GM23338 (cell line): Measurements from ENCODE around the gene ANKK1. TPM values are rescaled to one million over a fixed set of nuclear protein-coding genes. Genes with fewer than 3 reads are reported as not detected.

Source experiments
- ATAC-seq: fragments of 200-7000 bp; cut with Tn5 transposase; 3 replicates; pipeline ENCODE4 v1.9.1; 2020
- DNase-seq: peaks from one replicate; pipeline ENCODE4 v3.0.0-alpha.2; 2015; ENCODE audit warnings: low spot score
- H2AFZ ChIP-seq: fragments of 200-600 bp; sonication (generic); 2 replicates; pipeline ENCODE4 v1.8.0; 2016; ENCODE audit warnings: antibody characterized with exemption, mild to moderate bottlenecking, moderate library complexity
- H3F3A ChIP-seq: fragments of 200-600 bp; sonication (generic); replicated peaks from 2 replicates; pipeline ENCODE4 v1.8.0; 2017; ENCODE audit warnings: antibody characterized with exemption, mixed run types, low read depth
- H3K27ac ChIP-seq: fragments of 200-600 bp; sonication (generic); 2 replicates; pipeline ENCODE4 v1.6.1; 2016; ENCODE audit warnings: low read depth
- H3K27me3 ChIP-seq: fragments of 200-600 bp; sonication (generic); 2 replicates; pipeline ENCODE4 v1.8.0; 2016; ENCODE audit warnings: mild to moderate bottlenecking, mixed run types, moderate library complexity; ENCODE audit not compliant: insufficient read depth
- H3K36me3 ChIP-seq: fragments of 200-600 bp; sonication (generic); 2 replicates; pipeline ENCODE4 v1.8.0; 2016; ENCODE audit warnings: mild to moderate bottlenecking; ENCODE audit not compliant: insufficient read depth
- H3K4me1 ChIP-seq: fragments of 200-600 bp; sonication (generic); 2 replicates; pipeline ENCODE4 v1.8.0; 2016; ENCODE audit warnings: mild to moderate bottlenecking, moderate library complexity; ENCODE audit not compliant: insufficient read depth
- H3K4me2 ChIP-seq: fragments of 200-600 bp; sonication (generic); 2 replicates; pipeline ENCODE4 v1.7.1; 2017; ENCODE audit warnings: mixed run types
- H3K4me3 ChIP-seq: fragments of 200-600 bp; sonication (generic); 2 replicates; pipeline ENCODE4 v1.6.1; 2016; ENCODE audit warnings: mixed run types
- H3K79me2 ChIP-seq: fragments of 200-600 bp; sonication (generic); replicated peaks from 2 replicates; pipeline ENCODE4 v1.8.0; 2017; ENCODE audit warnings: mild to moderate bottlenecking; ENCODE audit not compliant: insufficient read depth
- H3K9me2 ChIP-seq: fragments of 200-600 bp; sonication (generic); 2 replicates; pipeline ENCODE4 v1.8.0; 2017; ENCODE audit not compliant: insufficient read depth
- H4K20me1 ChIP-seq: fragments of 200-600 bp; sonication (generic); replicated peaks from 2 replicates; pipeline ENCODE4 v1.8.0; 2017; ENCODE audit warnings: mild to moderate bottlenecking; ENCODE audit not compliant: insufficient read depth
- H3K27ac Mint-ChIP-seq: 2 replicates; pipeline ENCODE4 v1.8.0; 2020; ENCODE audit warnings: inconsistent platforms, mild to moderate bottlenecking, moderate library complexity, mixed read lengths
- H3K27me3 Mint-ChIP-seq: 3 replicates; pipeline ENCODE4 v1.8.0; 2022; ENCODE audit warnings: low read depth, mild to moderate bottlenecking, moderate library complexity, mixed read lengths, inconsistent platforms; ENCODE audit not compliant: insufficient read depth, poor library complexity
- H3K36me3 Mint-ChIP-seq: 3 replicates; pipeline ENCODE4 v1.8.0; 2021; ENCODE audit warnings: low read depth, mild to moderate bottlenecking, inconsistent platforms, moderate library complexity, mixed read lengths
- H3K4me1 Mint-ChIP-seq: 3 replicates; pipeline ENCODE4 v1.8.0; 2020; ENCODE audit warnings: mild to moderate bottlenecking, inconsistent platforms, mixed read lengths
- H3K4me3 Mint-ChIP-seq: 3 replicates; pipeline ENCODE4 v1.8.0; 2021; ENCODE audit warnings: moderate library complexity, mild to moderate bottlenecking, inconsistent platforms, mixed read lengths
- H3K9me3 Mint-ChIP-seq: 3 replicates; pipeline ENCODE4 v1.8.0; 2020; ENCODE audit warnings: moderate library complexity, mild to moderate bottlenecking, inconsistent platforms, mixed read lengths
- ETS1 ChIP-seq: IDR thresholded peaks from 2 replicates; pipeline ENCODE4 v1.6.1; 2016; ENCODE audit warnings: antibody characterized with exemption
- EZH2phosphoT487 ChIP-seq: fragments of 200-600 bp; sonication (generic); IDR thresholded peaks from one replicate; pipeline ENCODE4 v1.8.1; 2018; ENCODE audit warnings: antibody characterized with exemption; ENCODE audit not compliant: unreplicated experiment
- JUNB ChIP-seq: IDR thresholded peaks from one replicate; pipeline ENCODE4 v1.6.1; 2016; ENCODE audit warnings: antibody characterized with exemption; ENCODE audit not compliant: unreplicated experiment
- NANOG ChIP-seq: IDR thresholded peaks from 2 replicates; pipeline ENCODE4 v1.6.1; 2016; ENCODE audit warnings: antibody characterized with exemption, borderline replicate concordance
- ZNF331 ChIP-seq: fragments of 250-450 bp; sonication (Bioruptor Pico); IDR thresholded peaks from 2 replicates; pipeline ENCODE4 v1.5.0; 2020; ENCODE audit warnings: low read depth, mild to moderate bottlenecking, moderate library complexity
- polyA plus RNA-seq: library from polyadenylated mRNA; unstranded; fragments of >200 nt; fragmentation: Nextera tagmentation; extraction: Ambion mirVana; gene quantifications from 2 replicates; pipeline ENCODE4 v1.2.1, GENCODE V29; 2016
- total RNA-seq: library from RNA; depleted of rRNA; stranded (reverse); fragments of >200 nt; shearing (Covaris generic); gene quantifications from 2 replicates; pipeline ENCODE4 v1.2.3, GENCODE V29; 2014
- TF ChIP-seq, protein P1 (sequence below): IDR thresholded peaks from one replicate; pipeline ENCODE4 v1.6.1; 2018; ENCODE audit warnings: antibody characterized with exemption; ENCODE audit not compliant: unreplicated experiment
- TF ChIP-seq, protein P2 (sequence below), 2 experiments: fragments of 200-600 bp in 1 of 2; sonication (generic) in 1 of 2; conservative IDR thresholded peaks; 2 replicates each; pipeline versions ENCODE4 v1.5.1 to v1.6.1; 2016 to 2017; ENCODE audit warnings: antibody characterized with exemption in 2 of 2, low read depth in 2 of 2, mild to moderate bottlenecking in 2 of 2, moderate library complexity in 1 of 2

Gene ANKK1
- total and polyA plus RNA-seq, 2 experiments from 2014 or later = 0.08 to 0.14 TPM

GRCh38 chr11:113356203-113356602 lies 31.4 kb upstream of the ANKK1 start (continued):
- no peak for TF ChIP-seq ETS1
- TF ChIP-seq JUNB = no peak
- TF ChIP-seq ZNF331 (CRISPR knock-in tag) = no peak
- TF ChIP-seq EZH2phosphoT487 = no peak
- no peak for TF ChIP-seq NANOG

DNA sequence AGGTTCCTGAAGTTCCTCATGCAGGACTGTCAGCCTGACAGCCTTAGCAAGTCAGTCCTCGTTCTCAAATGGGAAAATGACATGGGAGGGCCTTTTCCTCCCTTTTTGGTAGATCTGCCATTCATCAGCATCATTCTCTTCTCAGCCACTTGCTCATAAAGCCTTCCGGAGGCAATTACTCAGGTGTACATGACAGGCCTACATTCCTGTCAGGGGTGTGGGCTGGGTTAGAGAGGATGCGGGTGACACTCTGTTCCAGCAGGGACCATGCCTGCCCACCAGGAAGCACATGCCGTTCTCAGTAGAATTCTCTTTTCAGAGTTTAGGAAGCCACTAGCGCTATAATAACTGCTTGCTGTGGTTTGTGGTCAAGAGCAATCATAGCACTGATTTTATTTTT lies 24.2 kb upstream of the ANKK1 start:
- no peaks in the 10 kb centered on the region for H3K4me1 ChIP-seq
- H3K27me3 ChIP-seq = no peaks in the 10 kb centered on the region
- ATAC-seq (no peak), DNase-seq (no peak)
- H3K9me2 ChIP-seq = peaks cover 5% of the 10 kb centered on the region; the same call in 1 of the 2 replicates
- no peaks in the 10 kb centered on the region for H4K20me1 ChIP-seq
- H2AFZ ChIP-seq = no peak overlapping the region
- no peaks in the 10 kb centered on the region for H3K27me3 Mint-ChIP-seq
- no peak overlapping the region for H3K27ac ChIP-seq
- H3K79me2 ChIP-seq = no peaks in the 10 kb centered on the region
- H3K4me2 ChIP-seq = no peak overlapping the region
- H3K4me3 Mint-ChIP-seq = no peak overlapping the region
- TF ChIP-seq, protein P1, sequence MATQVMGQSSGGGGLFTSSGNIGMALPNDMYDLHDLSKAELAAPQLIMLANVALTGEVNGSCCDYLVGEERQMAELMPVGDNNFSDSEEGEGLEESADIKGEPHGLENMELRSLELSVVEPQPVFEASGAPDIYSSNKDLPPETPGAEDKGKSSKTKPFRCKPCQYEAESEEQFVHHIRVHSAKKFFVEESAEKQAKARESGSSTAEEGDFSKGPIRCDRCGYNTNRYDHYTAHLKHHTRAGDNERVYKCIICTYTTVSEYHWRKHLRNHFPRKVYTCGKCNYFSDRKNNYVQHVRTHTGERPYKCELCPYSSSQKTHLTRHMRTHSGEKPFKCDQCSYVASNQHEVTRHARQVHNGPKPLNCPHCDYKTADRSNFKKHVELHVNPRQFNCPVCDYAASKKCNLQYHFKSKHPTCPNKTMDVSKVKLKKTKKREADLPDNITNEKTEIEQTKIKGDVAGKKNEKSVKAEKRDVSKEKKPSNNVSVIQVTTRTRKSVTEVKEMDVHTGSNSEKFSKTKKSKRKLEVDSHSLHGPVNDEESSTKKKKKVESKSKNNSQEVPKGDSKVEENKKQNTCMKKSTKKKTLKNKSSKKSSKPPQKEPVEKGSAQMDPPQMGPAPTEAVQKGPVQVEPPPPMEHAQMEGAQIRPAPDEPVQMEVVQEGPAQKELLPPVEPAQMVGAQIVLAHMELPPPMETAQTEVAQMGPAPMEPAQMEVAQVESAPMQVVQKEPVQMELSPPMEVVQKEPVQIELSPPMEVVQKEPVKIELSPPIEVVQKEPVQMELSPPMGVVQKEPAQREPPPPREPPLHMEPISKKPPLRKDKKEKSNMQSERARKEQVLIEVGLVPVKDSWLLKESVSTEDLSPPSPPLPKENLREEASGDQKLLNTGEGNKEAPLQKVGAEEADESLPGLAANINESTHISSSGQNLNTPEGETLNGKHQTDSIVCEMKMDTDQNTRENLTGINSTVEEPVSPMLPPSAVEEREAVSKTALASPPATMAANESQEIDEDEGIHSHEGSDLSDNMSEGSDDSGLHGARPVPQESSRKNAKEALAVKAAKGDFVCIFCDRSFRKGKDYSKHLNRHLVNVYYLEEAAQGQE = no peak
- TF ChIP-seq, protein P2, sequence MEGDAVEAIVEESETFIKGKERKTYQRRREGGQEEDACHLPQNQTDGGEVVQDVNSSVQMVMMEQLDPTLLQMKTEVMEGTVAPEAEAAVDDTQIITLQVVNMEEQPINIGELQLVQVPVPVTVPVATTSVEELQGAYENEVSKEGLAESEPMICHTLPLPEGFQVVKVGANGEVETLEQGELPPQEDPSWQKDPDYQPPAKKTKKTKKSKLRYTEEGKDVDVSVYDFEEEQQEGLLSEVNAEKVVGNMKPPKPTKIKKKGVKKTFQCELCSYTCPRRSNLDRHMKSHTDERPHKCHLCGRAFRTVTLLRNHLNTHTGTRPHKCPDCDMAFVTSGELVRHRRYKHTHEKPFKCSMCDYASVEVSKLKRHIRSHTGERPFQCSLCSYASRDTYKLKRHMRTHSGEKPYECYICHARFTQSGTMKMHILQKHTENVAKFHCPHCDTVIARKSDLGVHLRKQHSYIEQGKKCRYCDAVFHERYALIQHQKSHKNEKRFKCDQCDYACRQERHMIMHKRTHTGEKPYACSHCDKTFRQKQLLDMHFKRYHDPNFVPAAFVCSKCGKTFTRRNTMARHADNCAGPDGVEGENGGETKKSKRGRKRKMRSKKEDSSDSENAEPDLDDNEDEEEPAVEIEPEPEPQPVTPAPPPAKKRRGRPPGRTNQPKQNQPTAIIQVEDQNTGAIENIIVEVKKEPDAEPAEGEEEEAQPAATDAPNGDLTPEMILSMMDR (conservative IDR thresholded peaks at IDR 0.05; ENCODE audit: low read depth in 2 of 2) = no peak
- no peaks in the 10 kb centered on the region for H3K9me3 Mint-ChIP-seq
- no peak overlapping the region for H3K27ac Mint-ChIP-seq
- H3K4me1 Mint-ChIP-seq = peaks cover 8% of the 10 kb centered on the region
- H3K36me3 ChIP-seq = no peaks in the 10 kb centered on the region
- no peaks in the 10 kb centered on the region for H3K36me3 Mint-ChIP-seq
- no peaks in the 10 kb centered on the region for H3F3A ChIP-seq
- no peak overlapping the region for H3K4me3 ChIP-seq
